IMR-90 (cell line): ENCODE results near the gene SNED1. TPM values are rescaled to one million over a fixed set of nuclear protein-coding genes. Genes with fewer than 3 reads are reported as not detected.
A peak's percentile ranks its signal among the peaks of the same experiment; 100 is the strongest.

ENCODE experiments used
- ATAC-seq: fragments of 200-7000 bp; cut with Tn5 transposase; 2 replicates; pipeline ENCODE4 v1.9.1; 2020; ENCODE audit warnings: low read depth, mild to moderate bottlenecking, moderate library complexity
- BruUV-seq: library from RNA; stranded (reverse); fragments of 400-500 nt; replicated peaks from 2 replicates; lab custom pipeline; 2021; lab: Mats Ljungman, UMichigan
- CTCF ChIA-PET: fragments of 300-600 bp; formaldehyde crosslinking; extraction: SDS; loops from one replicate; lab custom pipeline; 2021; ENCODE audit warnings: antibody characterized with exemption; lab: Yijun Ruan, JAX
- POLR2A ChIA-PET: fragments of 300-600 bp; sonication (Branson Sonifier 250); formaldehyde crosslinking; loops from one replicate; lab custom pipeline; 2022; ENCODE audit warnings: antibody characterized with exemption; ENCODE audit not compliant: unreplicated experiment; lab: Charles Lee
- DNase-seq: peaks from one replicate; pipeline ENCODE4 v3.0.0; 2013
- H2AFZ ChIP-seq: replicated peaks from 2 replicates; pipeline ENCODE3; 2013; ENCODE audit warnings: low read length, mild to moderate bottlenecking; ENCODE audit not compliant: poor library complexity
- H2AK5ac ChIP-seq: 2 replicates; pipeline ENCODE4 v1.6.1; 2013; ENCODE audit warnings: low read depth, low read length, inconsistent platforms
- H2AK9ac ChIP-seq: replicated peaks from 2 replicates; pipeline ENCODE3; 2013; ENCODE audit warnings: mild to moderate bottlenecking, low read depth, low read length, moderate library complexity; ENCODE audit not compliant: poor library complexity
- H2BK120ac ChIP-seq: 2 replicates; pipeline ENCODE4 v1.6.1; 2013; ENCODE audit warnings: low read depth, low read length, inconsistent platforms
- H2BK15ac ChIP-seq: 3 replicates; pipeline ENCODE4 v1.6.1; 2013; ENCODE audit warnings: low read depth, low read length, inconsistent platforms
- H2BK20ac ChIP-seq: 2 replicates; pipeline ENCODE4 v1.6.1; 2013; ENCODE audit warnings: low read depth, mild to moderate bottlenecking, inconsistent platforms, low read length, moderate library complexity
- H2BK5ac ChIP-seq: 2 replicates; pipeline ENCODE4 v1.6.1; 2013; ENCODE audit warnings: mild to moderate bottlenecking, low read depth, low read length, inconsistent platforms; ENCODE audit not compliant: poor library complexity, severe bottlenecking
- H3K14ac ChIP-seq: replicated peaks from 2 replicates; pipeline ENCODE4 v1.6.1; 2013; ENCODE audit warnings: low read depth, low read length, inconsistent platforms
- H3K18ac ChIP-seq: 2 replicates; pipeline ENCODE4 v1.6.1; 2013; ENCODE audit warnings: low read depth, low read length, control low read depth
- H3K23ac ChIP-seq: 2 replicates; pipeline ENCODE4 v1.6.1; 2013; ENCODE audit warnings: low read depth, low read length, inconsistent platforms
- H3K27ac ChIP-seq: 2 replicates; pipeline ENCODE4 v1.5.1; 2013; ENCODE audit warnings: mild to moderate bottlenecking, control low read depth, low read length; ENCODE audit not compliant: insufficient read depth
- H3K27me3 ChIP-seq: 2 replicates; pipeline ENCODE4 v1.6.1; 2013; ENCODE audit warnings: low read length; ENCODE audit not compliant: control insufficient read depth, insufficient read depth
- H3K36me3 ChIP-seq: 2 replicates; pipeline ENCODE4 v1.6.1; 2013; ENCODE audit warnings: low read length, mixed read lengths; ENCODE audit not compliant: control insufficient read depth, insufficient read depth
- H3K4ac ChIP-seq: 2 replicates; pipeline ENCODE4 v1.6.1; 2013; ENCODE audit warnings: low read depth, low read length, inconsistent platforms
- H3K4me1 ChIP-seq: 2 replicates; pipeline ENCODE4 v1.6.1; 2013; ENCODE audit warnings: low read length, mixed read lengths; ENCODE audit not compliant: control insufficient read depth, insufficient read depth
- H3K4me2 ChIP-seq: 2 replicates; pipeline ENCODE4 v1.6.1; 2013; ENCODE audit warnings: low read depth, mild to moderate bottlenecking, control low read depth, low read length, moderate library complexity
- H3K4me3 ChIP-seq: 2 replicates; pipeline ENCODE4 v1.5.1; 2013; ENCODE audit warnings: low read depth, mild to moderate bottlenecking, control low read depth, low read length, moderate library complexity; ENCODE audit not compliant: insufficient read depth
- H3K56ac ChIP-seq: 2 replicates; pipeline ENCODE4 v1.6.1; 2013; ENCODE audit warnings: low read length, inconsistent platforms; ENCODE audit not compliant: insufficient read depth; ENCODE audit errors: extremely low read depth
- H3K79me1 ChIP-seq, 2 experiments: 2 replicates each; pipeline ENCODE4 v1.6.1; 2013; ENCODE audit warnings: low read length in 2 of 2, inconsistent platforms in 1 of 2, low read depth in 1 of 2
- H3K9ac ChIP-seq: 2 replicates; pipeline ENCODE4 v1.6.1; 2013; ENCODE audit warnings: low read depth, low read length, control low read depth
- H3K9me1 ChIP-seq: 2 replicates; pipeline ENCODE4 v1.6.1; 2013; ENCODE audit warnings: low read length, inconsistent platforms; ENCODE audit not compliant: insufficient read depth
- H3K9me3 ChIP-seq: 2 replicates; pipeline ENCODE4 v1.6.1; 2013; ENCODE audit warnings: low read length; ENCODE audit not compliant: control insufficient read depth, insufficient read depth
- H4K20me1 ChIP-seq: 2 replicates; pipeline ENCODE4 v1.6.1; 2013; ENCODE audit warnings: low read length, inconsistent platforms; ENCODE audit not compliant: insufficient read depth
- H4K5ac ChIP-seq: 2 replicates; pipeline ENCODE4 v1.6.1; 2013; ENCODE audit warnings: mild to moderate bottlenecking, low read depth, low read length, control low read depth
- H4K8ac ChIP-seq, 2 experiments: 2 replicates each; pipeline ENCODE4 v1.6.1; 2013; ENCODE audit warnings: low read depth in 2 of 2, low read length in 2 of 2, control low read depth in 1 of 2, inconsistent platforms in 1 of 2
- H4K91ac ChIP-seq: 2 replicates; pipeline ENCODE4 v1.6.1; 2013; ENCODE audit warnings: low read depth, low read length, inconsistent platforms; ENCODE audit not compliant: insufficient read depth
- MXI1 ChIP-seq: IDR thresholded peaks from 2 replicates; pipeline ENCODE4 v1.6.1; 2012; ENCODE audit warnings: low read depth, mild to moderate bottlenecking, low read length, moderate library complexity, borderline replicate concordance
- RAD21 ChIP-seq: IDR thresholded peaks from 2 replicates; pipeline ENCODE4 v1.6.1; 2012; ENCODE audit warnings: low read length, improper control_type of control experiment
- WGBS, 2 experiments: methylation state at CpG; one replicate each; pipeline versions ENCODE4 v1.1.5 to v1.1.7; 2013; ENCODE audit warnings: missing lambda C conversion rate in 2 of 2; ENCODE audit not compliant: insufficient read length in 1 of 2; ENCODE audit errors: extremely low coverage in 2 of 2; 5-methylcytosine and 5-hydroxymethylcytosine counted together
- dilution Hi-C: fragments of 300-500 bp; cut with HindIII; formaldehyde crosslinking; loops from one replicate; pipeline ENCODE4 v1.14.3; 2018; ENCODE audit warnings: low sequenced_read_pairs; ENCODE audit not compliant: unreplicated experiment
- in situ Hi-C: fragments of 300-500 bp; cut with MboI; formaldehyde crosslinking; loops from 3 replicates; pipeline ENCODE4 v1.14.3; 2019; ENCODE audit warnings: low sequenced_read_pairs, inconsistent platforms, mixed read lengths
- intact Hi-C: fragments of 100-400 bp; cut with micrococcal nuclease; formaldehyde crosslinking; loops from 2 replicates; pipeline ENCODE4 v1.10.0; 2022
- polyA plus RNA-seq, 3 experiments: library from polyadenylated mRNA; depleted of rRNA; stranded (reverse); fragments of >200 nt; gene quantifications; 2 replicates each; pipeline ENCODE4 v1.2.3, GENCODE V29; 2012; ENCODE audit warnings: low replicate concordance in 1 of 3
- total RNA-seq: library from RNA; depleted of rRNA; stranded (reverse); fragments of >200 nt; gene quantifications from 2 replicates; pipeline ENCODE4 v1.2.3, GENCODE V29; 2012

The SNED1 gene
- total and polyA plus RNA-seq, 2 of the 4 experiments (the other 2 are of a cell fraction), result 1.1 to 3.4 TPM

GRCh38 chr2:240961910-240962299, 36.5 kb upstream of the SNED1 start:
- Histone ChIP-seq H3K23ac (no peak overlapping the region), H3K27me3 (no peaks in the 10 kb centered on the region), H2BK120ac (no peak overlapping the region), H3K36me3 (no peaks in the 10 kb centered on the region), H3K27ac (no peak overlapping the region; the same call in 1 of the 2 replicates), H4K5ac (no peak overlapping the region; the same call in 1 of the 2 replicates), H2BK15ac (no peak overlapping the region), H2AFZ (no peak overlapping the region), H3K79me1 (no peaks in the 10 kb centered on the region), H4K8ac (no peak overlapping the region), H3K18ac (no peak overlapping the region; the same call in 1 of the 2 replicates), H3K9me1 (peaks cover 10% of the 10 kb centered on the region), H2BK20ac (no peak overlapping the region), H3K9ac (no peak overlapping the region), H3K4me1 (peaks cover 32% of the 10 kb centered on the region; the same call in 1 of the 2 replicates), H3K4me2 (no peak overlapping the region; the same call in 1 of the 2 replicates), H3K14ac (no peak overlapping the region), H4K20me1 (no peaks in the 10 kb centered on the region), H2BK5ac (peak overlapping the region; percentile 23), H3K9me3 (no peaks in the 10 kb centered on the region), H3K4ac (no peak overlapping the region), H3K56ac (no peak overlapping the region), H2AK5ac (no peak overlapping the region), H3K4me3 (no peak overlapping the region), H2AK9ac (no peak overlapping the region), H4K91ac (no peak overlapping the region)
- intact Hi-C loops (no loop called here), dilution Hi-C loops (no loop called here), in situ Hi-C loops (no loop called here)
- ATAC-seq (no peak), DNase-seq (no peak)
- no TSS peak for BruUV-seq
- WGBS, 2 experiments, result 68% methylated on average over 3 of the region's 12 CpGs; no CpG with 5 or more reads in 1 of the 2 experiments
- CTCF ChIA-PET, result no interaction called here
- POLR2A ChIA-PET, result no interaction called here
- TF ChIP-seq RAD21 (no peak), MXI1 (no peak)
